ENCODE measurements around the gene CEP95. TPM values are rescaled to one million over a fixed set of nuclear protein-coding genes. Genes with fewer than 3 reads are reported as not detected.
"Not testable (repeated sequence)": the region's sequence is repeated elsewhere in the genome, so short reads cannot be mapped to it uniquely, and the experiment has no call there.

CEP95 gene
- total and polyA plus RNA-seq, 2 donors (not counting 1 experiment from before 2014, with no cell fraction given) = 16.6 to 24.8 TPM

- Histone ChIP-seq H3K4me3 (replicated peaks in 1 of 4; ENCODE audit: control extremely low read depth in 1 of 4, insufficient read depth in 1 of 4, low read depth in 3 of 4, low read length in 4 of 4) (no peak overlapping the region), H3K9me3 (ENCODE audit: control insufficient read depth, insufficient read depth, low read depth, low read length) (no peaks in the 10 kb centered on the region)
- TF ChIP-seq EZH2 (IDR thresholded peaks at IDR 0.05; ENCODE audit: low read length, missing control alignments) (no peak), CTCF (conservative IDR thresholded peaks at IDR 0.05 in 1 of 2, IDR thresholded peaks at IDR 0.05 in 1 of 2; ENCODE audit: low read depth in 1 of 2, low read length in 2 of 2) (peak in 1 of 2 donors; percentile 64)
Measured at GRCh38 chr17:64492481-64493109, 14.2 kb upstream of the CEP95 start.

GRCh38 chr17:64494121-64494520, 12.7 kb upstream of the CEP95 start:
- H3K9me3 ChIP-seq (ENCODE audit: control insufficient read depth, insufficient read depth, low read depth, low read length) = no peaks in the 10 kb centered on the region
- H2AFZ ChIP-seq (ENCODE audit: low read length) = no peak overlapping the region
- H4K20me1 ChIP-seq (ENCODE audit: control insufficient read depth, extremely low read depth, insufficient read depth, low read length) = peaks cover 3% of the 10 kb centered on the region
- peaks cover 2% of the 10 kb centered on the region for H3K4me1 ChIP-seq (ENCODE audit: control insufficient read depth, extremely low read depth, insufficient read depth, low read length)
- no peak overlapping the region for H3K27ac ChIP-seq (ENCODE audit: insufficient read depth, low read length)
- H3K36me3 ChIP-seq (ENCODE audit: control insufficient read depth, insufficient read depth, low read length) = peaks cover 4% of the 10 kb centered on the region
- H3K4me3 ChIP-seq (replicated peaks in 1 of 4; ENCODE audit: control extremely low read depth in 1 of 4, insufficient read depth in 1 of 4, low read depth in 3 of 4, low read length in 4 of 4) = peak overlapping the region in 1 of 4 experiments; percentile 44
- no peaks in the 10 kb centered on the region for H3K27me3 ChIP-seq (ENCODE audit: control insufficient read depth, insufficient read depth, low read length)
- peak overlapping the region; percentile 54 for H3K4me2 ChIP-seq (ENCODE audit: extremely low read depth, insufficient read depth, low read length)
- peaks cover 16% of the 10 kb centered on the region for H3K79me2 ChIP-seq (ENCODE audit: control insufficient read depth, insufficient read depth, low read length)
- no peak for DNase-seq (ENCODE audit: low read depth in 2 of 2)
- no peak overlapping the region for H3K9ac ChIP-seq (ENCODE audit: insufficient read depth, low read length)
- TF ChIP-seq EZH2 (IDR thresholded peaks at IDR 0.05; ENCODE audit: low read length, missing control alignments) = no peak
- no peak for TF ChIP-seq CTCF (conservative IDR thresholded peaks at IDR 0.05 in 1 of 2, IDR thresholded peaks at IDR 0.05 in 1 of 2; ENCODE audit: low read depth in 1 of 2, low read length in 2 of 2)

More at GRCh38 chr17:64492481-64493109, 14.2 kb upstream of the CEP95 start:
- Histone ChIP-seq H3K4me1 (ENCODE audit: control insufficient read depth, extremely low read depth, insufficient read depth, low read length) (peaks cover 2% of the 10 kb centered on the region), H3K27ac (ENCODE audit: insufficient read depth, low read length) (peak overlapping the region; percentile 23), H4K20me1 (ENCODE audit: control insufficient read depth, extremely low read depth, insufficient read depth, low read length) (no peaks in the 10 kb centered on the region), H3K9ac (ENCODE audit: insufficient read depth, low read length) (no peak overlapping the region), H3K79me2 (ENCODE audit: control insufficient read depth, insufficient read depth, low read length) (peaks cover 16% of the 10 kb centered on the region), H2AFZ (ENCODE audit: low read length) (no peak overlapping the region), H3K4me2 (ENCODE audit: extremely low read depth, insufficient read depth, low read length) (no peak overlapping the region), H3K27me3 (ENCODE audit: control insufficient read depth, insufficient read depth, low read length) (no peaks in the 10 kb centered on the region), H3K36me3 (ENCODE audit: control insufficient read depth, insufficient read depth, low read length) (peaks cover 2% of the 10 kb centered on the region)
- DNase-seq (ENCODE audit: low read depth in 2 of 2) = peak in 1 of 2 donors; percentile 30

GRCh38 chr17:64495300-64495699, 11.5 kb upstream of the CEP95 start:
- H3K4me3 ChIP-seq (replicated peaks in 1 of 4; ENCODE audit: control extremely low read depth in 1 of 4, insufficient read depth in 1 of 4, low read depth in 3 of 4, low read length in 4 of 4) = peak overlapping the region in 3 of 4 experiments; percentile 24 to 87 (median 73)
- not testable (repeated sequence) for H3K27me3 ChIP-seq (ENCODE audit: control insufficient read depth, insufficient read depth, low read length); H3K9ac ChIP-seq (ENCODE audit: insufficient read depth, low read length); H3K36me3 ChIP-seq (ENCODE audit: control insufficient read depth, insufficient read depth, low read length); H2AFZ ChIP-seq (ENCODE audit: low read length); H3K27ac ChIP-seq (ENCODE audit: insufficient read depth, low read length); H3K4me1 ChIP-seq (ENCODE audit: control insufficient read depth, extremely low read depth, insufficient read depth, low read length); H4K20me1 ChIP-seq (ENCODE audit: control insufficient read depth, extremely low read depth, insufficient read depth, low read length); H3K9me3 ChIP-seq (ENCODE audit: control insufficient read depth, insufficient read depth, low read depth, low read length); DNase-seq (ENCODE audit: low read depth in 2 of 2)
- peak overlapping the region; percentile 32 for H3K4me2 ChIP-seq (ENCODE audit: extremely low read depth, insufficient read depth, low read length)
- H3K79me2 ChIP-seq (ENCODE audit: control insufficient read depth, insufficient read depth, low read length) = peaks cover 18% of the 10 kb centered on the region
